ENCODE measurements around the gene SPRED1. TPM values are rescaled to one million over a fixed set of nuclear protein-coding genes. Genes with fewer than 3 reads are reported as not detected.

SPRED1 gene
- total and polyA plus RNA-seq, 2 of the 13 experiments (the other 11 are each of a cell fraction or from before 2014, with no cell fraction given), result 3.8 to 9.6 TPM

DNA sequence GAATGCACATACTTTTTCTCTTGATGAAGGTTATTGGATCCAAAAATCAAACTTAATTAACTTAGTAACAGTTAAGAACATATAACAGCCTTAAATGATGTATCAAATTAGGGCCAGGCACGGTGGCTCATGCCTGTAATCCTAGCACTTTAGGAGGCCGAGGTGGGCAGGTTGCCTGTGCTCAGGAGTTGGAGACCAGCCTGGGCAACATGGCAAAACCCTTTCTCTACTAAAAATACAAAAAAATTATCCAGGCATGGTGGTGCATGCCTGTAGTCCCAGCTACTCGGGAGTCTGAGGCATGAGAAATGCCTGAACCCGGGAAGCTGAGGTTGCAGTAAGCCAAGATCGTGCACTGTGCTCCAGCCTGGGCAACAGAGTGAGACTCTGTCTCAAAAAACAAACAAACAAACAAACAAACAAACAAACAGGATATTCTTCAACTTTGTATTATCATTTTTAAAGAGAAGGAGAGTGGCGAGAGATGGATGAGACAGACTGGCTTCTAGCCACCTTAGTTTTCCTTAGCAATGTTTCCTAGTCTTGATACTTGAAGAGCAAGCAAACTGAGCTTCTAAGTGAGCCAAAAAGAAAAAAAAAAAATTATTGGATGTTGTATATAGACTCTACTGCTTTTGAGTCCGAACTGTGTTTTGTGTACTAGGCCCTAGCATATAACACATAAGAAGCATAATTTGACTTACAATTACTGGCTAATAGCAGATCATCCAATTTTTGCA lies 13.8 kb downstream of the SPRED1 start (continued):
- TF ChIP-seq, protein P1, sequence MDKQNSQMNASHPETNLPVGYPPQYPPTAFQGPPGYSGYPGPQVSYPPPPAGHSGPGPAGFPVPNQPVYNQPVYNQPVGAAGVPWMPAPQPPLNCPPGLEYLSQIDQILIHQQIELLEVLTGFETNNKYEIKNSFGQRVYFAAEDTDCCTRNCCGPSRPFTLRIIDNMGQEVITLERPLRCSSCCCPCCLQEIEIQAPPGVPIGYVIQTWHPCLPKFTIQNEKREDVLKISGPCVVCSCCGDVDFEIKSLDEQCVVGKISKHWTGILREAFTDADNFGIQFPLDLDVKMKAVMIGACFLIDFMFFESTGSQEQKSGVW (CRISPR knock-in tag; IDR thresholded peaks at IDR 0.05; ENCODE audit: borderline replicate concordance), result no peak
- TF ChIP-seq ZSCAN12 (CRISPR knock-in tag; IDR thresholded peaks at IDR 0.05), result no peak
- TF ChIP-seq EZH2 (conservative IDR thresholded peaks at IDR 0.05; ENCODE audit: low read depth, low read length), result no peak
- no peak for TF ChIP-seq MZF1 (CRISPR knock-in tag; IDR thresholded peaks at IDR 0.05; ENCODE audit: borderline replicate concordance)

DNA sequence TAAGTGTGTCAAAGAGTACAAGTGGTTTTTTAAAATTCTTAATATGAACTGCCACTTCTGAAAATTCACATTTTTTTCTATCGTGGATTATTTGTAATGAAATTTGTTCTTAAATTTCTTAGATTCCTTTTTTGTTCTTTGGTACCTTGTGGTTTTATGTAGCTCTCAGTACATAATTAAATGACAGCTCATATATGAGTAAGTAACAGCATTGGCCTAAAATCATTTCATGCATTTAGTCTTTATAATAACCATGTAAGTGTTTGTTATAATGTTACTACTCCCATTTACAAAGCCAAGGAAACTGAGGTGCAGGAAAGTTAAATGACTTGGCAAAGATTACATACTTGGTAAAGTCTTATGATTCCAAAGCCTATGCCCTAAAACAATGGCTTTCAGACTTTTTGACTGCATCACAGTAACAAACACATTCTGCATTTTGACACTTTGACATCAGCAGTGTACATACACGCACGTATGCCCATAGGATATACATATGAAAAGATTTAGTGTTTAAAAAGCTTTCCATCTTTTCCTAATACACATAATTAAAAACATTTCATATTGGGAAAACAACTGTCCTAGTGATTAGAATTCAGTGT lies 14.9 kb downstream of the SPRED1 start:
- Histone ChIP-seq H3K79me2 (ENCODE audit: insufficient read depth, low read length) (peaks cover 83% of the 10 kb centered on the region), H3K9me3 (ENCODE audit: low read length) (no peaks in the 10 kb centered on the region), H3K4me3 (replicated peaks in 1 of 3; ENCODE audit: insufficient read depth in 1 of 3, low read depth in 2 of 3, low read length in 3 of 3) (no peak overlapping the region), H3K27ac (ENCODE audit: extremely low read length, insufficient read depth, low read length) (no peak overlapping the region), H2AFZ (ENCODE audit: low read length) (no peak overlapping the region), H3K4me2 (ENCODE audit: low read depth, low read length) (no peak overlapping the region), H3K9ac (ENCODE audit: insufficient read depth, low read depth, low read length) (no peak overlapping the region), H3K36me3 (replicated peaks in 1 of 2; ENCODE audit: control insufficient read depth in 1 of 2, insufficient read depth in 2 of 2, low read length in 2 of 2) (0 out of 5 replicates have a peak, but pooled peaks cover 0 to 5% of the 10 kb centered on the region in 2 experiments), H4K20me1 (ENCODE audit: insufficient read depth, low read length) (peaks cover 8% of the 10 kb centered on the region; the same call in 1 of the 2 replicates), H3K27me3 (ENCODE audit: control insufficient read depth in 1 of 2, insufficient read depth in 2 of 2, low read length in 2 of 2) (no peaks in the 10 kb centered on the region), H3K4me1 (ENCODE audit: insufficient read depth, low read length) (no peaks in the 10 kb centered on the region)
- FAIRE-seq, result no peak
- CTCF ChIA-PET (ENCODE audit: low intra/inter-chr PET ratio, low total read pairs), result no interaction called here
- DNase-seq (ENCODE audit: low spot score), result no peak
- no peak for ATAC-seq
- in situ Hi-C loops (cut with HindIII; ENCODE audit: extremely low pct_ligation_motif_present, low pct_unique_long_range_greater_than_20kb), result no loop called here
- WGBS (ENCODE audit: low lambda C conversion rate), result 98% methylated on average over 3 of the region's 3 CpGs
- no TSS peak for BruUV-seq (replicated peaks)
- POLR2A ChIA-PET, result interaction anchor here (1.0 kb wide), 1 partner anchor 16 kb away, joined by 5 read pairs; no protein-coding TSS in a partner anchor
- intact Hi-C loops (cut with micrococcal nuclease; ENCODE audit: unreplicated experiment), result no loop called here
- TF ChIP-seq, protein P2, sequence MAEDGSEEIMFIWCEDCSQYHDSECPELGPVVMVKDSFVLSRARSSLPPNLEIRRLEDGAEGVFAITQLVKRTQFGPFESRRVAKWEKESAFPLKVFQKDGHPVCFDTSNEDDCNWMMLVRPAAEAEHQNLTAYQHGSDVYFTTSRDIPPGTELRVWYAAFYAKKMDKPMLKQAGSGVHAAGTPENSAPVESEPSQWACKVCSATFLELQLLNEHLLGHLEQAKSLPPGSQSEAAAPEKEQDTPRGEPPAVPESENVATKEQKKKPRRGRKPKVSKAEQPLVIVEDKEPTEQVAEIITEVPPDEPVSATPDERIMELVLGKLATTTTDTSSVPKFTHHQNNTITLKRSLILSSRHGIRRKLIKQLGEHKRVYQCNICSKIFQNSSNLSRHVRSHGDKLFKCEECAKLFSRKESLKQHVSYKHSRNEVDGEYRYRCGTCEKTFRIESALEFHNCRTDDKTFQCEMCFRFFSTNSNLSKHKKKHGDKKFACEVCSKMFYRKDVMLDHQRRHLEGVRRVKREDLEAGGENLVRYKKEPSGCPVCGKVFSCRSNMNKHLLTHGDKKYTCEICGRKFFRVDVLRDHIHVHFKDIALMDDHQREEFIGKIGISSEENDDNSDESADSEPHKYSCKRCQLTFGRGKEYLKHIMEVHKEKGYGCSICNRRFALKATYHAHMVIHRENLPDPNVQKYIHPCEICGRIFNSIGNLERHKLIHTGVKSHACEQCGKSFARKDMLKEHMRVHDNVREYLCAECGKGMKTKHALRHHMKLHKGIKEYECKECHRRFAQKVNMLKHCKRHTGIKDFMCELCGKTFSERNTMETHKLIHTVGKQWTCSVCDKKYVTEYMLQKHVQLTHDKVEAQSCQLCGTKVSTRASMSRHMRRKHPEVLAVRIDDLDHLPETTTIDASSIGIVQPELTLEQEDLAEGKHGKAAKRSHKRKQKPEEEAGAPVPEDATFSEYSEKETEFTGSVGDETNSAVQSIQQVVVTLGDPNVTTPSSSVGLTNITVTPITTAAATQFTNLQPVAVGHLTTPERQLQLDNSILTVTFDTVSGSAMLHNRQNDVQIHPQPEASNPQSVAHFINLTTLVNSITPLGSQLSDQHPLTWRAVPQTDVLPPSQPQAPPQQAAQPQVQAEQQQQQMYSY (CRISPR knock-in tag; IDR thresholded peaks at IDR 0.05), result no peak
- no peak for TF ChIP-seq ZNF672 (CRISPR knock-in tag; IDR thresholded peaks at IDR 0.05)
- no peak for TF ChIP-seq ZNF225 (CRISPR knock-in tag; IDR thresholded peaks at IDR 0.05)
- TF ChIP-seq ZFP91 (CRISPR knock-in tag; IDR thresholded peaks at IDR 0.05; ENCODE audit: borderline replicate concordance), result no peak
- TF ChIP-seq SKI (IDR thresholded peaks at IDR 0.05; ENCODE audit: partially characterized antibody), result no peak
- TF ChIP-seq ZNF597 (CRISPR knock-in tag; IDR thresholded peaks at IDR 0.05), result no peak
- no peak for TF ChIP-seq KAT8 (CRISPR knock-in tag; IDR thresholded peaks at IDR 0.05)
- no peak for TF ChIP-seq HNRNPH1 (optimal IDR thresholded peaks at IDR 0.05; ENCODE audit: low read depth, low read length)
- no peak for TF ChIP-seq ZNF3 (CRISPR knock-in tag; IDR thresholded peaks at IDR 0.05)

All from HepG2 (cell line).